ENCODE results near the gene DCTPP1.
"Not testable (repeated sequence)": the region's sequence is repeated elsewhere in the genome, so short reads cannot be mapped to it uniquely, and the experiment has no call there.

Gene DCTPP1

GRCh38 chr16:30413112-30413806 lies 16.6 kb downstream of the DCTPP1 start:
- DNase-seq (ENCODE audit: low spot score): no peak

GRCh38 chr16:30409125-30410060 lies 20.4 kb downstream of the DCTPP1 start:
- DNase-seq (ENCODE audit: low spot score): peak; percentile 88

- peak; percentile 52 for DNase-seq (ENCODE audit: low spot score)
These were observed 21.9 kb downstream of the DCTPP1 start for GRCh38 chr16:30407804-30408534.

DNA sequence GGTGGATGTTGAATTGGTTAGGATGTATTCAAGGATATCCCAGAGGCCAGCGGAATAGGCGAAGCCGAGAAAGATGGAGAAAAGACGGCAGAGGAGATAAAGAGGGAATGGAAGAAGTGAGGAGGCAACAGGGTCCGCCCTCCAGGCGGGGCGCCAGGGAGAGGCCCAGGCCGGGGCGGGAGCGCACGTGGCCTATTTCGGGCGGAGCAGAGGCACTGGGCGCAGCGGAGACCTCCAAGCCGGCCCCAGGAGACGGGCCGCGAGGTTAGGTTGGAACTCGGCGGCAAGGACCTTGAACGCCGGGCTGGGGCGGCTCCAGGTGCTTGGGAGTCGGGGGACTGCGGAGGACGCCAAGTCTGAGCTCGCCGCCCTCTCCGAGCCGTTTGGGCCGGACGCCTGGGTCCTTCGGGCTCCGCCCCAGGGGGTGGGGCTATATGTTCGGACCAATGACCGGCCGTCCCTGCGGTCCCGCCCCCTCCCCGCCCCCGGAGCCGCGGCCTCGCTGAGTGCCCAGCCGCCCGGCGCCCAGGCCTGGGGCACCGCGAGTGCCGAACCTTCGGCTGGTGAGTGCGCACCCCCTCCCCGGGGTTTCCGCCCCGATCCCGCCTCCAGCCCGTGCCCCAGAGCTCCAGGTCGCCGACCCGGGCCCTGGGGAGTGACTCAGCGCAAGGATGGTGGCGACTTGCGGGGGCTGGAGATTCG lies 22.6 kb downstream of the DCTPP1 start, which contains the start of gene ZNF771:
Gene ZNF771 (plus strand): TSS at position 505 of the 702 bp plus-strand sequence. CDS start 448 bp downstream, outside the sequence.
- DNase-seq (ENCODE audit: low spot score): peak; percentile 93

DNA sequence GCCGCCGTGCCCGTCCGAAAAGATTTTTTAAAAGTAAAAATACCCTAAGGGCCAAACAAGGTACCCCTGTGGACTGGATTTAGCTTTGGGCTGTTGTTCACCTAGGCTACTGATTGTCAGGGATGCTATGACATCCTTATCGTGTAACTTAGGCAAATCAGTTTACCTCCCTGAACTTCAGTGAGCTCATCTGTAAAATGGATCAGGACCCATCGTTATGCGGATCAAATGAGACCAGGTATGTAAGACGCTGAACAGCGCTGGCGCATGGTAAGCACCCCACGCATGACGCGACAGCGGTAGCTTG lies 23.1 kb downstream of the DCTPP1 start:
- no peak for DNase-seq (ENCODE audit: low spot score)

DNA sequence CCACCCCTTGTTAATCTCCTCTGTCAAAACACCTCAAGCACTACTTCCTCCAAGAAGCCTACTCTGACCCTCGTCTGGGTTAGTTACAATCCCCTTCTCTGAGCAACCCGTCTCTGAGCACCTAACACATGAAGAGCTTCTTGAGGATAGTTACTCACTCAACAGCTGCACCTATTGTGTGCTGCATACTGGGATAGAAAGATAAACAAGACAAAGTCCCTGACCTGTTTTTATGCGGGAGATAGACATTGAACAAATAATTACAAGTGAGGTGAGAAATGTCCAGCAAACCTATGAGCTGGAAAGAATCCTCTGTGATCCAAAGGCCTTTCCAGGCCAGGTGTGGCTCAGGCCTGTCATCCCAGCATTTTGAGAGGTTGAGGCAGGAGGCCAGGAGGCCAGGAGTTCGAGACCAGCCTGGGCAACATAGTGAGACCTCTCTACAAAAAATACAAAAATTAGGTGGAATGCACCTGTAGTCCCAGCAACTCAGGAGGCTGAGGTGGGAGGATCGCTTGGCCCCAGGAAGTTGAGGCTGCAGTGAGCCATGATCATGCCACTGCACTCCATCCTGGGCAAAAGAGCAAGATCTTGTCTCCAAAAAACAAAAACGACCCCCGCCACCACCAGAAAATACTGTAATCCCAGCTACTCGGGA lies 27.9 kb downstream of the DCTPP1 start:
- no peak for DNase-seq (ENCODE audit: low spot score)

DNA sequence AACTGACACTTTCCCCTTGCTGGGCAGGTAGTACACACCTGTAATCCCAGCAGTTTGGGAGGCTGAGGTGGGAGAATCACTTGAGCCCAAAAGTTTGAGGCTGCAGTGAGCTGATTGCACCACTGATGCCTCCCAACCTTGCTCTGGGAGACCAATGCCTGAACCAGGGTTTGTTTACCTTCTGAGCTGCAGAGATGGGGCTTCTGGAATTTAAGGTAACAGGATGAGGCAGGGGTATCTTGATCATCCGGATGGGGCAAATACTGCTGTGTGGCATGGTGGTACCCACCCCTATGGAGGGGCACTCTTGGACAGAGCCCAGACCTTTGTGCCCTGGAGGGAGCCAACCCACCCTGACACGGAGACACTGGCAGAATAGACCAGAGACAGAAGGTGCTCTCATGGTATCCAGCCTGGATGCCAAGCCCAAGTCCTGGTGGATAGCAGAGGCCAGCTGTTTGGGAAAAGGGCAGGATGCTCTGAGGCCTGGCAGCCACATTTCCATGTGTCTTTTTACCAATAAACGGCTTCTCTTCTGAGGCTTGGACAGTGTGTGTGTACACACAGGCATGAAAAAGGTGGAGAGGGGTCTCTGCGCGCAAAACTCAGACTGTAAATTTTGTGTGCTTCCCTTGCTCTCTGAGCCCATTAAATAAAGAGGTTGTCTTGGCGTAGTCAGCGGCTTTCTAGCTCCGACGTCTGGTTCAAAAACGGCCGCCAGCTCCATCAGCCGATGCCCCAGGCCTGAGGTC lies 30.2 kb downstream of the DCTPP1 start:
- DNase-seq (ENCODE audit: low spot score): no peak

DNA sequence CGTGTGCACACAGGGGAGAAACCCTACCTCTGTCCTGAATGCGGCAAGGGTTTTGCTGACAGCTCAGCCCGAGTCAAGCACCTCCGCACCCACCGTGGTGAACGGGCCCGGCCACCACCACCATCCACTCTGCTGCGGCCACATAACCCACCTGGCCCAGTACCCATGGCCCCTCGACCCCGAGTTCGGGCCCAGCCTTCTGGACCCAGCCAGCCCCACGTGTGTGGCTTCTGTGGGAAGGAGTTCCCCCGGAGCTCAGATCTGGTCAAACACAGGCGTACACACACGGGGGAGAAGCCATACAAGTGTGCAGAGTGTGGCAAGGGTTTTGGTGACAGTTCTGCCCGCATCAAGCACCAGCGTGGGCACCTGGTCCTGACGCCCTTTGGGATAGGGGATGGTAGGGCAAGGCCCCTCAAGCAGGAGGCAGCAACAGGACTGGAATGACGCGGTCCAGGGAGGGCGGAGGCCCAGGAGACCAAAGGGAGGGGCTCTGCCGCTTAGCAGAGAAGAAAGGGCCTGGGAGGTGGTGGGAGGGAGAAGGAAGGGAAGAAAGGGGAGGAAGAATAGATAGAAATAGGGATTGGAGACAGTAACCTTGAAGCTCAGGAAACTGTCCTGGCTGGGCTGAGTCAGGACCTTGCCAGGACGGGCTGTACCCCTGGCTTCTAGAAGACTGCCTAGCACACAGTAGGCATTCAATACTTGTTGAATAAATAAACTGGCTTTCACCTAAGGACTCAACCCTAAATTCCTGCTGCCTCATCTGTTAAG lies 31.0 kb downstream of the DCTPP1 start:
- DNase-seq (ENCODE audit: low spot score): no peak

DNA sequence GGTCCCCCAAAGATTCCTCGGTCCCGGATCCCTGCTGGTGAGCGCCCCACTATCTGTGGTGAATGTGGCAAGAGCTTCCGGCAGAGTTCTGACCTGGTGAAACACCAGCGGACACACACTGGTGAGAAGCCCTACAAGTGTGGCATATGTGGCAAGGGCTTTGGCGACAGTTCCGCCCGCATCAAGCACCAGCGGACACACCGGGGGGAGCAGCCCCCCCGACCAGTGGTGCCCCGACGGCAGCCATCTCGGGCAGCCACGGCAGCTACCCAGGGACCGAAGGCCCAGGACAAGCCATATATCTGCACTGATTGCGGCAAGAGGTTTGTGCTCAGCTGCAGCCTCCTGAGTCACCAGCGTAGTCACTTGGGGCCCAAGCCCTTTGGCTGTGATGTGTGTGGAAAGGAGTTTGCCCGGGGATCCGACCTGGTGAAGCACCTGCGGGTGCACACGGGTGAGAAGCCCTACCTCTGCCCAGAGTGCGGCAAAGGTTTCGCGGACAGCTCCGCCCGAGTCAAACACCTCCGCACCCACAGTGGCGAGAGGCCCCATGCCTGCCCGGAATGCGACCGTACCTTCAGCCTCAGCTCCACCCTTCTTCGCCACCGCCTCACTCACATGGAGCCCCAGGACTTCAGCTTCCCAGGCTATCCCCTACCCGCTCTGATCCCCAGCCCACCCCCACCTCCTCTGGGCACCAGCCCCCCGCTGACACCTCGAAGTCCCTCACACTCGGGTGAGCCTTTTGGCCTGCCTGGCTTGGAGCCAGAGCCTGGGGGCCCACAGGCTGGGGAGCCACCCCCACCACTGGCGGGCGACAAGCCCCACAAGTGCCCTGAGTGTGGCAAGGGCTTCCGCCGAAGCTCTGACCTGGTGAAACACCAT lies 31.8 kb downstream of the DCTPP1 start:
- DNase-seq (ENCODE audit: low spot score): no peak

DNA sequence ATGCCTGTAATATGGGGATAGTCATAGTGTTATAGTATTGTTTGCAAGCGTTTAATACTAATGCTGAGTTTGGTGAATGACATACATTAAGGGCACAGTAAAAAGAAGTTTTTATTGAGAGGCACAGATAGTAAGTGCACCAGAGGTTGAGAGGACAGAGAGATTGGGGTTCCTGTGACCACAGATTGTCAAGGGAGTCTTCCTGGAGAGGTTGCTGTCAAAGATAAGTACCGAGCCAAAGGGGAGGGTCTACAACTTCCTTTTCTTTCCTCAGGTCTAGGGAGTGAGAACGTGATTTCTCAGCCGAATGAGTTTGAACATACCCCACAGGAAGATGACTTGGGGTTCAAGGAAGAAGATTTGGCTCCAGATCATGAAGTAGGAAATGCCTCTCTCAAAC lies 32.8 kb downstream of the DCTPP1 start:
- DNase-seq (ENCODE audit: low spot score): no peak

- DNase-seq (ENCODE audit: low spot score): not testable (repeated sequence)
These were observed 33.2 kb downstream of the DCTPP1 start for GRCh38 chr16:30396627-30397026.

GRCh38 chr16:30395992-30396585 lies 33.7 kb downstream of the DCTPP1 start:
- DNase-seq (ENCODE audit: low spot score): no peak

DNA sequence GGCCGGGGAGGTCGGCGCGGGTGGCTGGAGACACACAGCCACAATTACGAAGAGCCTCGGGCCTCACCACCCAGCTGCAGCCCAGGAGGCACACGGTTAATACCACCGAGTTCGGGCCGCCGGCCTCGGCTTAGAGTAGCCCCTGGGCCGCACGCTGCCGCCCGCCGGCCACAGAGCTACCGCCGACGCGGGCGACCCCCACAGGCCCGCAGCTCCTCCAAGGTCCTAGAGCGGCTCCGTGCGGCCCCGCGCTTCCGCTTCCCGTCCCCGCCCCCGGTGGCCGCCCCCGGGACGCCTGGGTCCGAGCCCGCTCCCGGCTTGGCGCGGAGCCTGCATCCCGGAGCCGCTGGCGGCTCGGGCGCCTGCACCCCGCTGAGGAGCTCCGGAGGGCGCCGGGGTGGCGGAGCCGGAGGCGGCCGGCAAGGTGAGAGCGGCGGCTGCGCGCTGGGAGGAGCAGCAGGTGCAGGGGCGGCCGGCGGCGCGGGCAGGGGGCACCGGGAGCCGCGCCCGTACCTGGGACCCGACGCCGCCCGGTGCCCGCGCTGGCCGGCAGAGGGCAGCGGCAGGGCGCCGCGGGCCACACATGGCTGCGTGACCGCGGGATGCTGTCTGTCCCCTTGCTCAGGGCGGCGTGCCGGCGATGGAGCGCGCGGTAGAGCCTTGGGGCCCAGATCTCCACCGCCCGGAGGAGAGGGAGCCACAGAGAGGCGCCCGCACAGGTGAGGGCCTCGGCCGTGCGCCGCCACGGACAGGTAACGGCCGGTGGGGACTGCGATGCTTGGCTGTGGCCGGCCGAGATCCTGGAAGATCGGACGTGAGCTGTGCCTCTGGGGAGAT lies 34.5 kb downstream of the DCTPP1 start, which contains the start of gene ZNF48:
Gene ZNF48 (plus strand): TSS at position 266 of the 837 bp plus-strand sequence. CDS start 375 bp downstream, at position 641.
- peak; percentile 93 for DNase-seq (ENCODE audit: low spot score)

DNA sequence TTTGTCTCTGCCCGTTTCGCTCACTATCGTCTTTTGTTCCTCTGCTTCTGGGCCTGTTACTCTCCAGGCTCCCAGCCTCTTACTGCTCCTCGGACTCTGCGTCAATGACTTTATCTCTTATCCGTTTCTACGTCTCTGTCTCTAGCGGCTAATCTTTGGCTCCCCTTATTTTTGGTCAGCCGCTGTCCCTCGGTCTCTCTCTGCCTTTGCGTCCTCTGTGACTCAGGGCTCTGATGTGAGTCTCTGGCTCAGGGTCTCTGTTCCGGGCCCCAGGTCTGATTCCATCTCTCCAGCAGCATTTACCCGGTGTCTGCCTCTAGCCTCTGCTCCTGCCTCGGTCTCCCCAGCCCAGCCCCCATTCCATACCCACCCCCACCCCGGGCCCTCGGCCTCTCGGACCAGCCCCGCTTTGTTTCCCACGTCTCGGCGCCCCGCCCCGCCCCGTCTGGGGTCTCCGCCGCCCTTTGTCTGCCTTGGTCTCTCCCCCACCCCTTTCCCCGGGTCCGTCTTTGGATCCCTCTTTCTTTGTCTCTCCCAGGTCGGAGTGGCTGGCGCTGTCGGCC lies 35.2 kb downstream of the DCTPP1 start:
- no peak for DNase-seq (ENCODE audit: low spot score)

GRCh38 chr16:30383521-30383920 lies 46.3 kb downstream of the DCTPP1 start:
- no peak for DNase-seq (ENCODE audit: low spot score)

GRCh38 chr16:30382111-30382881 lies 47.5 kb downstream of the DCTPP1 start, which contains the start of gene SEPTIN1:
Gene SEPTIN1, minus strand, starts transcription at chr16:30382561. Its CDS starts 19 bp downstream, at chr16:30382542.
- DNase-seq (ENCODE audit: low spot score): no peak

Data from D341Med (cell line).